Ectodermal cell (in vitro differentiated cells): Measurements from ENCODE around the gene KCNK4.

ENCODE experiments used
- H3K27ac ChIP-seq: 2 replicates; pipeline ENCODE4 v1.7.0; 2013; ENCODE audit warnings: mild to moderate bottlenecking, low read depth, low read length; ENCODE audit not compliant: insufficient read depth, poor library complexity, severe bottlenecking
- H3K27me3 ChIP-seq: 2 replicates; pipeline ENCODE4 v1.7.0; 2013; ENCODE audit warnings: mild to moderate bottlenecking, low read length; ENCODE audit not compliant: insufficient read depth, control insufficient read depth, poor library complexity, severe bottlenecking
- H3K36me3 ChIP-seq: one replicate; pipeline ENCODE4 v1.7.0; 2013; ENCODE audit warnings: low read length; ENCODE audit not compliant: control insufficient read depth, insufficient read depth
- H3K4me1 ChIP-seq: one replicate; pipeline ENCODE4 v1.7.0; 2013; ENCODE audit warnings: low read length; ENCODE audit not compliant: control insufficient read depth, insufficient read depth
- H3K4me3 ChIP-seq: 2 replicates; pipeline ENCODE4 v1.7.0; 2013; ENCODE audit warnings: low read depth, low read length, control low read depth; ENCODE audit not compliant: insufficient read depth
- H3K9me3 ChIP-seq: 2 replicates; pipeline ENCODE4 v1.7.0; 2013; ENCODE audit warnings: mild to moderate bottlenecking, low read length, moderate library complexity; ENCODE audit not compliant: control insufficient read depth
- WGBS, 2 experiments: methylation state at CpG; one replicate each; pipeline ENCODE4 v1.1.7; 2013; ENCODE audit warnings: missing lambda C conversion rate in 2 of 2; 5-methylcytosine and 5-hydroxymethylcytosine counted together

The KCNK4 gene

GRCh38 chr11:64299847-64300648, 8.9 kb downstream of the KCNK4 start, which contains the start of gene CATSPERZ:
CATSPERZ (plus strand) TSS chr11:64300358; CDS start chr11:64300411, 53 bp downstream.
- Histone ChIP-seq H3K4me1 (peaks cover 14% of the 10 kb centered on the region), H3K27me3 (peaks cover 85% of the 10 kb centered on the region), H3K4me3 (peak within 1 kb of the TSS; percentile 20), H3K9me3 (no peaks in the 10 kb centered on the region), H3K36me3 (no peaks in the 10 kb centered on the region), H3K27ac (peak within 1 kb of the TSS; percentile 58)
- WGBS, 2 experiments = 13% methylated on average over 54 of the region's 54 CpGs

DNA sequence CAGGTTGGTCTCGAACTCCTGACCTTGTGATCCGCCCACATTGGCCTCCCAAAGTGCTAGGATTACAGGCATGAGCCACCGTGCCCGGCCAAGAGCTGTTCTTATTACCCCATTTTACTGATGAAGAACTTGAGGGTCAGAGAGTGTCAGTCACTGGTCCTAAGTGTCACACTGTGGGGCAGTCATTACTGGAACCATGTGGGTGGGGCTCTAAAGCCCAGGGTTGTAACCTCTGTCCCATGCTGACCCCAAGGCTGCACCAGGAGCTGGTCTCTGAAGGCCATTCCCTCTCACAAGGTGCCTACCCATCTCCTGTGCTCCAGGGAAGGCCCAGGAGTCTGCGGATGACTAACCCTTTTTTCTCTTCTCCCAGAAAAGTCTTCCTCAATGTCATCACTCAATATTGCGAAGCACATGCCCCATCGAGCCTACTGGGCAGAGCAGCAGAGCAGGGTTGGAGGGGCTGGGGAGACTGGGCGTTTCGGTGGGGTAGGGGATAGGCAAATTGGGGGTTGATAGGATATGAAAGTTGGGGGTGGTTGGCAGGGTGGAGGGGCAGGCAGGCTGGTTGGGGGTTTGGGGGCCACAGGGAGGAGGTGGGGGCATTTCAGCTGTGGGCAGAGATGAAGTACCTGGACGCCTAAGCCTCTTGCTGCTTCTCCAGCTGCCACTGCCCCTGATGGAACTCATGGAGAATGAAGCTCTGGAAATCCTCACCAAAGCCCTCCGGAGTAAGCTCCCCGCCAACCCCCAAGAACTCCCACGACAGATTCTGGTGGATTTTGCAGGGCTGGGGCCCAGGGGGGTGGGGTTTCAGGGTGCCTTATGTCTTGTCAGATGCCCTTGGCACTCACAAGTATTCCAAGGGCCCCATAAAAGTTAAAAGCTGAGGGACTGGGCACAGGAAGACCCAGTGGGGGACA, 12.3 kb downstream of the KCNK4 start:
- H3K27ac ChIP-seq = no peak overlapping the region
- H3K36me3 ChIP-seq = no peaks in the 10 kb centered on the region
- H3K9me3 ChIP-seq = no peaks in the 10 kb centered on the region
- peaks cover 52% of the 10 kb centered on the region for H3K27me3 ChIP-seq
- H3K4me1 ChIP-seq = peaks cover 22% of the 10 kb centered on the region
- H3K4me3 ChIP-seq = no peak overlapping the region
- WGBS, 2 experiments = 91 to 93% methylated on average over 13 of the region's 13 CpGs

GRCh38 chr11:64304032-64304315, 12.9 kb downstream of the KCNK4 start:
- 50 to 55% methylated on average over 5 of the region's 5 CpGs for WGBS, 2 experiments
- no peaks in the 10 kb centered on the region for H3K9me3 ChIP-seq
- no peak overlapping the region for H3K4me3 ChIP-seq
- H3K27ac ChIP-seq = no peak overlapping the region
- H3K36me3 ChIP-seq = no peaks in the 10 kb centered on the region
- peaks cover 22% of the 10 kb centered on the region for H3K4me1 ChIP-seq
- peaks cover 46% of the 10 kb centered on the region for H3K27me3 ChIP-seq

DNA sequence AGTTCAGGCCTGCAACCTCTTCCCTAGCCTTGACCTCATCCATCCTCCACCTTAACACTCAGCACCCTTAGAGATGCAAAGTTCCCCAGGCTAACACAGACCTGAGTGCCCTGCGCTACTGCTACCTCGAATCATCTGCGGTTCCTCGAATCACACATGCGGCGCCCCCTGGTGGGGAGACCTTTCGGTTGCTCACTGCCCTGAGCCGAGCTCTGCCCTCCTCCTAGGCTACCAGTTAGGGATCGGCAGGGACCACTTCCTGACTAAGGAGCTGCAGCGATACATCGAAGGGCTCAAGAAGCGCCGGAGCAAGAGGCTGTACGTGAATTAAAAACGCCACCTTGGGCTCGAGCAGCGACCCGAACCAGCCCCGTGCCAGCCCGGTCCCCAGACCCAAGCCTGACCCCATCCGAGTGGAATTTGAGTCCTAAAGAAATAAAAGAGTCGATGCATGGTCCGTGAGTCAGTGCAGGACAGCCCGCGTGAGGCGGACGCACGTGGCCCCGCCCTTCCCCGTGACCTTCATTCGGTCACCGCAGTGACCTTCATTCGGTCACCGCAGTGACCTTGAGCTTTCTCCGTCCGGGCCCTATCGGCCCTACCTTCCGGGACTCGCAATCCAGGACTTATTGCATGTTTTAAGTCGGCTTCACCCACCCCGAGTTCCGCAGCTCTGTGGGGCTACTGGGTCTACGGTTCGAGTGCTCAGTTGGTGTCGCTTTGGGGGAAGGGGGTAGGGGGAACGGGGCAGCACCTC, 13.4 kb downstream of the KCNK4 start:
- Histone ChIP-seq H3K4me3 (peak overlapping the region; percentile 51), H3K36me3 (no peaks in the 10 kb centered on the region), H3K9me3 (no peaks in the 10 kb centered on the region), H3K27ac (peak overlapping the region; percentile 78), H3K4me1 (peaks cover 18% of the 10 kb centered on the region), H3K27me3 (peaks cover 41% of the 10 kb centered on the region)
- 1% methylated on average over 46 of the region's 46 CpGs for WGBS, 2 experiments

DNA sequence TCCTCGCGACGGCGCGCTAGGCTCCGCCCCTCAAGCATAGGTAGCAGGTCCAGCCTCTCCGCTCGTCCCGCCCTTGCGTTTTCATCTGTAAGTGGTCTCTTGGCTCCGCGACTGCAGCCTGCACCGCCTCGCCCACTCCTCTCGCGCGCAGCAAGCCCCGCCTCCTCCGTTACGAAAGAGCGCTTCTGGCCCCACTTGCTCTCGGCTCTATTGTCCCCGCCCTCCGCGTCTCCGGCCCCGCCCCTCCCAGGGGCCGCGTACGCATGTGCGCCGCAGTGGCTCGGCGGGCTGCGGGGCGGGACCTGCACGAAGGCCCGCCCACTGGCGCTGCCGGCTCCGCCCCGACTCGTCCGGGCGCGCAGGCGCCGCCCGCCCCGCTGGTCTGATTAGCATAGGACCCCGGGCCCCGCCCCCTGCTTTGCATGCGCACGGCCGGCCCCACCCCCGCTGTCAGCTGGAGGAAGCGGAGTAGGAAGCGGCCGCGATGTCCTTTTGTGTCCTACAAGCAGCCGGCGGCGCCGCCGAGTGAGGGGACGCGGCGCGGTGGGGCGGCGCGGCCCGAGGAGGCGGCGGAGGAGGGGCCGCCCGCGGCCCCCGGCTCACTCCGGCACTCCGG, 14.1 kb downstream of the KCNK4 start, which contains the start of gene ESRRA:
Gene ESRRA, plus strand, starts transcription at position 450 of the 616 bp plus-strand sequence. CDS start 1,656 bp downstream, outside the sequence.
- no peaks in the 10 kb centered on the region for H3K9me3 ChIP-seq
- WGBS, 2 experiments = 0% methylated on average over 81 of the region's 81 CpGs
- peaks cover 13% of the 10 kb centered on the region for H3K4me1 ChIP-seq
- peak within 1 kb of the TSS; percentile 78 for H3K27ac ChIP-seq
- peak within 1 kb of the TSS; percentile 66 for H3K4me3 ChIP-seq
- H3K36me3 ChIP-seq = no peaks in the 10 kb centered on the region
- H3K27me3 ChIP-seq = peaks cover 34% of the 10 kb centered on the region

GRCh38 chr11:64305691-64306562, 14.8 kb downstream of the KCNK4 start:
- no peaks in the 10 kb centered on the region for H3K36me3 ChIP-seq
- no peaks in the 10 kb centered on the region for H3K9me3 ChIP-seq
- 0 to 1% methylated on average over 71 of the region's 71 CpGs for WGBS, 2 experiments
- no peak overlapping the region for H3K27ac ChIP-seq
- peak overlapping the region; percentile 66 for H3K4me3 ChIP-seq
- H3K27me3 ChIP-seq = peaks cover 26% of the 10 kb centered on the region
- H3K4me1 ChIP-seq = peaks cover 8% of the 10 kb centered on the region

GRCh38 chr11:64306563-64306875, 15.4 kb downstream of the KCNK4 start:
- peaks cover 20% of the 10 kb centered on the region for H3K27me3 ChIP-seq
- peaks cover 8% of the 10 kb centered on the region for H3K4me1 ChIP-seq
- H3K9me3 ChIP-seq = no peaks in the 10 kb centered on the region
- WGBS, 2 experiments = 28 to 32% methylated on average over 9 of the region's 9 CpGs
- no peaks in the 10 kb centered on the region for H3K36me3 ChIP-seq
- H3K27ac ChIP-seq = no peak overlapping the region
- H3K4me3 ChIP-seq = peak overlapping the region; percentile 66

DNA sequence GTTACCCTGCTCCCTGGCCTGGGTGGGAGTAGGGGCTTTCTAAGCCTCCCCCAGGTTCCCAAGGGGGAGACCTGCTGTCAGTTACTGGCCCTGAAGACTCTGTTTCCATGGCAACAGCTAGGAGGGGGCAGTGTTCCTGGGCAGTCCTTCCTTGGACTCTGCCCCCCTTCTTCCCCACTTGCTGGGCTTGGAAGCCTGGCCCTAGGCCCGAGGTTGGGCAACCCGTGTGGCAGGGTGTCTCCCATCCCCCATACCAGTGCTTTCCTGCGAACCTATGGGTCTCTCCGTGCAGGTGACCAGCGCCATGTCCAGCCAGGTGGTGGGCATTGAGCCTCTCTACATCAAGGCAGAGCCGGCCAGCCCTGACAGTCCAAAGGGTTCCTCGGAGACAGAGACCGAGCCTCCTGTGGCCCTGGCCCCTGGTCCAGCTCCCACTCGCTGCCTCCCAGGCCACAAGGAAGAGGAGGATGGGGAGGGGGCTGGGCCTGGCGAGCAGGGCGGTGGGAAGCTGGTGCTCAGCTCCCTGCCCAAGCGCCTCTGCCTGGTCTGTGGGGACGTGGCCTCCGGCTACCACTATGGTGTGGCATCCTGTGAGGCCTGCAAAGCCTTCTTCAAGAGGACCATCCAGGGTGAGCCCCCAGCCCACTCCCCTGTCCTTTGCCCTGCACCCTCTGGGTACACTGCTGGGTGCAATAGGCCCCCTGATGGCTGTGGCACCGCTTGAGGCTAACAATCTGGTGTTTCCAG, 15.9 kb downstream of the KCNK4 start:
- Histone ChIP-seq H3K27me3 (peaks cover 15% of the 10 kb centered on the region), H3K9me3 (no peaks in the 10 kb centered on the region), H3K36me3 (no peaks in the 10 kb centered on the region), H3K4me3 (peak overlapping the region; percentile 66), H3K27ac (no peak overlapping the region), H3K4me1 (peaks cover 8% of the 10 kb centered on the region)
- 86 to 88% methylated on average over 15 of the region's 15 CpGs for WGBS, 2 experiments
